PFSK-1 (cell line): ENCODE measurements around the gene COL23A1.

Source experiments
- POLR2AphosphoS5 ChIP-seq: IDR thresholded peaks from 2 replicates; pipeline ENCODE4 v1.6.1; 2012; ENCODE audit warnings: low read depth, mild to moderate bottlenecking, control low read depth, low read length, moderate library complexity
- SIN3A ChIP-seq: IDR thresholded peaks from 2 replicates; pipeline ENCODE4 v1.6.1; 2012; ENCODE audit warnings: mild to moderate bottlenecking, low read length, moderate library complexity, borderline replicate concordance; ENCODE audit not compliant: insufficient read depth

GRCh38 chr5:178420354-178420781 lies 169.8 kb downstream of the COL23A1 start:
- TF ChIP-seq POLR2AphosphoS5 (no peak), SIN3A (no peak)
